Stomach (tissue), 9 donors: ENCODE results near the gene HNMT. TPM values are rescaled to one million over a fixed set of nuclear protein-coding genes. Genes with fewer than 3 reads are reported as not detected.
"Not testable (repeated sequence)": the region's sequence is repeated elsewhere in the genome, so short reads cannot be mapped to it uniquely, and the experiment has no call there.

Experiments
- DNase-seq, 2 donors: peaks; one replicate each; pipeline versions ENCODE4 v3.0.0 to v3.0.0-alpha.2; 2013 to 2019
- H3K27ac ChIP-seq, 5 donors: fragments of 200-600 bp in 4 of 5; sonication (generic) in 4 of 5; one replicate each; pipeline ENCODE4 v1.5.1; 2013 to 2019; ENCODE audit warnings: mild to moderate bottlenecking in 1 of 5, moderate library complexity in 1 of 5
- H3K27me3 ChIP-seq, 3 donors: fragments of 200-600 bp; sonication (generic); one replicate each; pipeline ENCODE4 v1.5.1; 2017 to 2019; ENCODE audit warnings: mixed run types in 1 of 3
- H3K36me3 ChIP-seq, 4 donors: fragments of 200-600 bp; sonication (generic); 1 replicate in 3 of 4; 2 replicates in 1 of 4; pipeline ENCODE4 v1.5.1; 2016 to 2019
- H3K4me1 ChIP-seq, 4 donors: fragments of 200-600 bp; sonication (generic); one replicate each; pipeline ENCODE4 v1.5.1; 2016 to 2019
- H3K4me3 ChIP-seq, 4 donors: fragments of 200-600 bp; sonication (generic) in 3 of 4; one replicate each; pipeline ENCODE4 v1.5.1; 2016 to 2019; ENCODE audit warnings: mild to moderate bottlenecking in 1 of 4
- H3K9me3 ChIP-seq, 4 donors: fragments of 200-600 bp; sonication (generic); one replicate each; pipeline ENCODE4 v1.5.1; 2016 to 2019
- CTCF ChIP-seq, 7 experiments: fragments of 450-650 bp in 4 of 7; fragments of 200-600 bp in 3 of 7; sonication (generic) in 3 of 7; IDR thresholded peaks; one replicate each; pipeline ENCODE4 v1.5.1; 2016 to 2019; ENCODE audit warnings: antibody characterized with exemption in 7 of 7, control low read depth in 2 of 7, mild to moderate bottlenecking in 1 of 7
- EP300 ChIP-seq: sonication (generic); formaldehyde crosslinking; IDR thresholded peaks from one replicate; pipeline ENCODE4 v1.6.1; 2017; ENCODE audit warnings: antibody characterized with exemption
- POLR2A ChIP-seq, 4 donors: fragments of 450-650 bp; IDR thresholded peaks; one replicate each; pipeline ENCODE4 v1.6.1; 2016; ENCODE audit warnings: antibody characterized with exemption in 4 of 4, control low read depth in 2 of 4, mild to moderate bottlenecking in 1 of 4, moderate library complexity in 1 of 4
- POLR2AphosphoS5 ChIP-seq, 3 donors: sonication (generic); formaldehyde crosslinking; IDR thresholded peaks; one replicate each; pipeline ENCODE4 v1.6.1; 2016; ENCODE audit warnings: antibody characterized with exemption in 3 of 3
- WGBS, 5 donors: extraction: QIAGEN DNeasy Blood & Tissue Kit in 3 of 5; methylation state at CpG; one replicate each; pipeline versions ENCODE4 v1.1.5 to v1.1.7; 2013 to 2018; 5-methylcytosine and 5-hydroxymethylcytosine counted together
- intact Hi-C: fragments of 100-400 bp; cut with DNase I; formaldehyde crosslinking; loops from one replicate; pipeline ENCODE4 v1.15.1; 2023; ENCODE audit warnings: low total_unique reads
- polyA plus RNA-seq, 3 donors: library from polyadenylated mRNA; stranded (reverse); fragments of 200-250 nt; gene quantifications; one replicate each; pipeline ENCODE4 v1.2.3, GENCODE V29; 2013
- total RNA-seq, 5 donors: library from RNA; depleted of rRNA; stranded (reverse); fragments of >200 nt; gene quantifications; one replicate each; pipeline versions ENCODE4 v1.1.0 to v1.2.3, GENCODE V29; 2014 to 2016
- donor health status: healthy with polysubstance abuse.
- donor health status: Bipolar disorder and iron deficiency.
- donor health status: healthy.

Gene HNMT
- total and polyA plus RNA-seq, 8 donors: 11.2 to 145 (median 44.7) TPM

- TF ChIP-seq POLR2AphosphoS5 (IDR thresholded peaks at IDR 0.05) (no peak), POLR2A (IDR thresholded peaks at IDR 0.05) (no peak), EP300 (no peak), CTCF (IDR thresholded peaks at IDR 0.05) (no peak)
- DNase-seq: no peak
- Histone ChIP-seq H3K9me3 (no peaks in the 10 kb centered on the region), H3K4me1 (no peaks in the 10 kb centered on the region), H3K4me3 (no peak overlapping the region), H3K27ac (no peak overlapping the region), H3K27me3 (no peaks in the 10 kb centered on the region), H3K36me3 (no peaks in the 10 kb centered on the region)
- intact Hi-C loops: no loop called here
- WGBS, 5 donors: 85 to 95% (median 91%) methylated on average over 2 of the region's 2 CpGs
Measured at GRCh38 chr2:138037090-138037489, 72.8 kb downstream of the HNMT start.

GRCh38 chr2:138040616-138041015 is 76.3 kb downstream of the HNMT start:
- Histone ChIP-seq H3K4me3 (no peak overlapping the region), H3K27me3 (no peaks in the 10 kb centered on the region), H3K27ac (no peak overlapping the region), H3K9me3 (no peaks in the 10 kb centered on the region), H3K4me1 (no peaks in the 10 kb centered on the region), H3K36me3 (no peaks in the 10 kb centered on the region)
- no peak for DNase-seq
- TF ChIP-seq POLR2A (IDR thresholded peaks at IDR 0.05): no peak
- TF ChIP-seq POLR2AphosphoS5 (IDR thresholded peaks at IDR 0.05): no peak
- no peak for TF ChIP-seq CTCF (IDR thresholded peaks at IDR 0.05)
- no peak for TF ChIP-seq EP300
- 75 to 92% (median 86%) methylated on average over 5 of the region's 5 CpGs for WGBS, 5 donors
- intact Hi-C loops: no loop called here

- Histone ChIP-seq H3K9me3 (no peaks in the 10 kb centered on the region), H3K27ac (no peak overlapping the region), H3K27me3 (no peaks in the 10 kb centered on the region), H3K4me1 (no peaks in the 10 kb centered on the region), H3K4me3 (no peak overlapping the region), H3K36me3 (no peaks in the 10 kb centered on the region)
- TF ChIP-seq EP300: no peak
- TF ChIP-seq POLR2A (IDR thresholded peaks at IDR 0.05): no peak
- TF ChIP-seq CTCF (IDR thresholded peaks at IDR 0.05): no peak
- no peak for TF ChIP-seq POLR2AphosphoS5 (IDR thresholded peaks at IDR 0.05)
- intact Hi-C loops: no loop called here
- whole genome bisulfite sequencing, 5 donors: 92 to 97% (median 94%) methylated on average over 3 of the region's 3 CpGs
- no peak for DNase-seq
Measured at GRCh38 chr2:138042311-138042710, 78.0 kb downstream of the HNMT start.

- intact Hi-C loops, H3K27me3 ChIP-seq, H3K4me1 ChIP-seq, H3K27ac ChIP-seq, H3K36me3 ChIP-seq, DNase-seq, H3K4me3 ChIP-seq, H3K9me3 ChIP-seq: not testable (repeated sequence)
- WGBS, 5 donors: 88 to 97% (median 96%) methylated on average over 6 of the region's 6 CpGs
Measured at GRCh38 chr2:138043588-138043987, 79.3 kb downstream of the HNMT start.

- no peak for DNase-seq
- H3K4me1 ChIP-seq: no peaks in the 10 kb centered on the region
Measured at GRCh38 chr2:138058427-138058826, 94.2 kb downstream of the HNMT start.

More at GRCh38 chr2:138058427-138058826, 94.2 kb downstream of the HNMT start:
- no peak for TF ChIP-seq POLR2A (IDR thresholded peaks at IDR 0.05)
- TF ChIP-seq EP300: no peak
- TF ChIP-seq POLR2AphosphoS5 (IDR thresholded peaks at IDR 0.05): no peak
- TF ChIP-seq CTCF (IDR thresholded peaks at IDR 0.05): no peak
- Histone ChIP-seq H3K27ac (no peak overlapping the region), H3K9me3 (no peaks in the 10 kb centered on the region), H3K36me3 (no peaks in the 10 kb centered on the region), H3K4me3 (no peak overlapping the region), H3K27me3 (no peaks in the 10 kb centered on the region)
- WGBS, 5 donors: 0 to 31% (median 0%) methylated on average over 1 of the region's 1 CpG
- intact Hi-C loops: no loop called here
